ENCODE results near the gene NR2C1.

- TF ChIP-seq EZH2 (optimal IDR thresholded peaks at IDR 0.05; ENCODE audit: low read depth, low read length) (no peak), CTCF (IDR thresholded peaks at IDR 0.05; ENCODE audit: low read length) (no peak)
These were observed 79.1 kb downstream of the NR2C1 start for GRCh38 chr12:94994312-94994711.

Measured in MM.1S (cell line).